Omental fat pad (tissue), 4 donors: Measurements from ENCODE around the gene DSCAM. TPM values are rescaled to one million over a fixed set of nuclear protein-coding genes. Genes with fewer than 3 reads are reported as not detected.

Experiments used
- ATAC-seq: fragments of 150-250 bp; one replicate; pipeline ENCODE4 v1.9.1; 2016; ENCODE audit warnings: mild to moderate bottlenecking, moderate library complexity; ENCODE audit not compliant: low FRiP score
- DNase-seq: peaks from one replicate; pipeline ENCODE4 v3.0.0-alpha.2; 2019; ENCODE audit warnings: low spot score
- CTCF ChIP-seq, 3 donors: fragments of 450-650 bp; IDR thresholded peaks; one replicate each; pipeline ENCODE4 v1.5.1; 2016 to 2017; ENCODE audit warnings: antibody characterized with exemption in 3 of 3, mild to moderate bottlenecking in 3 of 3, moderate library complexity in 2 of 3
- total RNA-seq, 4 donors: library from RNA; depleted of rRNA; stranded (reverse); fragments of >200 nt; gene quantifications; one replicate each; pipeline ENCODE4 v1.1.0, GENCODE V29; 2016

The DSCAM gene
- total RNA-seq, 4 donors from 2014 or later, result 0.16 TPM; not detected in 3

DNA sequence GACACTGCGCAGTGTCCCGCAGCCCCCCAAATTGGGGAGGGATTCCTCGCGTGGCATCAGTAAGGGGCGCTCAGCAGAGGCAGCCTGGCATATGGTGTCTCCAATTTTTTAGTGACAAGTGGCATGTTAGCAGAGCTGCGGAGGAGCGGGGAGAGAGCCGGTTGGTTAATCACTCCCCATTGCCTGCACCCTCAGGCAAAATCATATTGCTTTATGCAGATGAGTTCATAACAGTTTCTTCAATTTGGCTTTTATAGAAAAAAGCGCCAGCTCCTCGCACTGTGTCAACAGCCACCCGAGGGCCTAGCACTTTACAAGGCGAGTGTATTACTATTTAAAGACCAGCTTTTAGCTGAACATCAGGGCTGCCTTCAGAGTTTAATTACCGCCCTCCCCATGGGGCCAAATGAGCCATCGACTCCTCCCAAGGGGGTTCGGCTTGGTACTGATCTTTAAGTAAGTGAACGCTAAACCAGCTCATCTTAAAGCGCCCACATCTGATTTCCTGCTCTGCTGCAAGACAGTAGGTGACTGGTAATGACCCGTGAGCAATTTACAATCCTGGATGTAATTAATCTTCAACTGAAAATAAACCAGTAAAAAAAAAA is 298.9 kb downstream of the DSCAM start:
- no peak for DNase-seq
- no peak for TF ChIP-seq CTCF (IDR thresholded peaks at IDR 0.05)
- ATAC-seq, result no peak

- no peak for TF ChIP-seq CTCF (IDR thresholded peaks at IDR 0.05)
- DNase-seq, result no peak
- ATAC-seq, result no peak
Observed at GRCh38 chr21:40546647-40547046, 300.3 kb downstream of the DSCAM start.

GRCh38 chr21:40540216-40540615 is 306.7 kb downstream of the DSCAM start:
- no peak for DNase-seq
- TF ChIP-seq CTCF (IDR thresholded peaks at IDR 0.05), result no peak
- ATAC-seq, result no peak

GRCh38 chr21:40534886-40535285 is 312.1 kb downstream of the DSCAM start:
- DNase-seq, result no peak
- TF ChIP-seq CTCF (IDR thresholded peaks at IDR 0.05), result no peak
- no peak for ATAC-seq

DNA sequence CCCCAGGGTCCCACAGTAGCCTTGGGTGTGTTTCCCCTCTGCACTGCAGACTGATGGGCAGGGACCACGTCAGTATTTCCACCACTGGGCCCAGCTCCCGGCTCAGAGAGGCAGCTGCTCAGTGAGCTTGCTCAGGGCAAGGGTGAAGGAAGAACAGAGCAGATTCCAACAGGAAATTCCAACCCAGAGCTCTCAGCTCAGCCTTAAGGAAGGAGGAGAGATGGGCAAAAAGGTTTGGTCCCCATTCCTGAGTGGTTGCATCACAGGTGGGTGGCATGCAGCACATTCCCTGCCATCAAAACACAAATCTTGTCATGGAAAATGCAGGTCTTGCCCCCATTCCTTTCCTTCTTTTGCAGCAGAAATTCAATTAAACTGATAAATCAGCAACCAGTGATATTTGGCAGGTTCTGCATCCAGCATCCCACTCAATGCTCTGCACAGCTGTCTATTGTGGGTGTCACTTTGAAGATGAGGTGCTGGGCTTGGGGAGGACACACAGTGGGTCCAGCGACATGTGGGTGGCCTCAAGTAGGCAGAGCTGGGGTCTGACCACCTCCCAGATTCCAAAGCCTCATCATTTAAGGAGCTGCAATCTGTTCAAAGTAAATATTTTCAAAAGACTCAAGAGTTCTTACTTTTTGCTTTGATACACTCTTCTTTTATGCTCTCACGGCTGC is 315.4 kb downstream of the DSCAM start:
- DNase-seq (no peak), ATAC-seq (no peak)
- TF ChIP-seq CTCF (IDR thresholded peaks at IDR 0.05), result no peak

DNA sequence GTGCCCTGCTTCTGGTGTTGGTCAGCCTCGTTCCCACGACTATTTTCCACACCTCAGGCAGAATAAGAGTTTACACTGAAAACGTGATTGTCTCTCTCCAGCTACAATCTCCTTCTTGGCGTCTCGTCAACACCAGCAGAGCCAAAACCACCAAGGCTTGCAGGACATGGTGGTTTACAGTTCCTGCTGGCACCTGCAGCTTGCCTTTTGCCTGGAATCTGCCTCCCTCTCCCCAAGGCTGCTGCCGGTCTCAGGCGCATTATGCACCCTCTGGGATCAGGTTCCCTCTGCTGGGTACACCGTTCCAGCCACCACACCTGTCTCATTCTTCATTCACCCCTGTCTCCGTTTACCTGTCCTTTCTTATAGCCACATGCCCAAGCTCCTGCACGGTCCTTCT is 315.9 kb downstream of the DSCAM start:
- no peak for ATAC-seq
- no peak for TF ChIP-seq CTCF (IDR thresholded peaks at IDR 0.05)
- no peak for DNase-seq

DNA sequence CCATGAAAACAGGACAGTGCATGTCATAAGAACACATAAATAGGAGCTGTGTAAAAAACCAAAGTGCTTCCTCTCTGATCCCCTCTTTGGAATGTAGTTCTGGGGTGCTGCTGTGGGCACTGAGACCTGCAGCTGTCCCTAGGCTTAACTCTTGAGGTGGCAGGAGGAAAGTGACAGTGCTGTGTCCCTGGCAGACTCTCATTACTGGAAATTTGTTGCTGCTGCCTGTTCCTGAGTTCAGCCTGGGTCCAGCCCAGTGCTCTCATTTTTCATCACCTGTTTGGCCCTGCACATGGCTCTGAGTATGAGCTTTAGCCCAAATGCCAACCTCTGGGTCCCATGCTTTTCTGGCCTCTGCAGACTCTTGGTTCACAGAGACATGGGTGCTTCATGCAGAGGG is 329.3 kb downstream of the DSCAM start:
- TF ChIP-seq CTCF (IDR thresholded peaks at IDR 0.05), result no peak
- no peak for DNase-seq

More for the DNA sequence above, 329.3 kb downstream of the DSCAM start:
- ATAC-seq, result no peak
